Activated B cell treated with CpG ODN at 0.5 μM for 24 hours (primary cell): ENCODE data around the gene ROCK2. TPM values are rescaled to one million over a fixed set of nuclear protein-coding genes. Genes with fewer than 3 reads are reported as not detected.

Experiments used
- ATAC-seq: fragments of 200-7000 bp; cut with Tn5 transposase; one replicate; pipeline ENCODE4 v1.10.0; 2021; ENCODE audit warnings: low read depth, mild to moderate bottlenecking, moderate library complexity
- CTCF ChIA-PET: fragments of 350-600 bp; sonication (Branson Sonifier 250); formaldehyde crosslinking; loops from one replicate; lab custom pipeline; 2021; ENCODE audit warnings: antibody characterized with exemption; lab: Charles Lee
- POLR2A ChIA-PET: fragments of 350-600 bp; sonication (Branson Sonifier 250); formaldehyde crosslinking; loops from one replicate; lab custom pipeline; 2021; ENCODE audit warnings: antibody characterized with exemption; lab: Charles Lee
- DNase-seq: peaks from one replicate; pipeline ENCODE4 v3.0.0; 2022
- H3K27ac Mint-ChIP-seq: one replicate; pipeline ENCODE4 v1.8.0; 2020; ENCODE audit warnings: mixed read lengths
- H3K27me3 Mint-ChIP-seq: one replicate; pipeline ENCODE4 v1.8.0; 2021; ENCODE audit warnings: mixed read lengths
- H3K36me3 Mint-ChIP-seq: one replicate; pipeline ENCODE4 v1.8.0; 2021; ENCODE audit warnings: low read depth, mixed read lengths
- H3K4me1 Mint-ChIP-seq: one replicate; pipeline ENCODE4 v1.8.0; 2021; ENCODE audit warnings: mixed read lengths
- H3K4me3 Mint-ChIP-seq: one replicate; pipeline ENCODE4 v1.8.0; 2020; ENCODE audit warnings: mild to moderate bottlenecking, mixed read lengths
- H3K9me3 Mint-ChIP-seq: one replicate; pipeline ENCODE4 v1.8.0; 2020; ENCODE audit warnings: mixed read lengths
- intact Hi-C: fragments of 100-400 bp; cut with micrococcal nuclease; formaldehyde crosslinking; loops from one replicate; pipeline ENCODE4 v1.15.1; 2024
- total RNA-seq: library from RNA; stranded (reverse); gene quantifications from 2 replicates; pipeline ENCODE4 v1.2.3, GENCODE V29; 2022
- TF ChIP-seq, protein P1 (sequence below): fragments of 200-600 bp; IDR thresholded peaks from one replicate; pipeline ENCODE4 v1.8.0; 2022; ENCODE audit warnings: antibody characterized with exemption, mild to moderate bottlenecking

ROCK2 gene
- total RNA-seq, 1 donor from 2014 or later: 18.8 TPM

DNA sequence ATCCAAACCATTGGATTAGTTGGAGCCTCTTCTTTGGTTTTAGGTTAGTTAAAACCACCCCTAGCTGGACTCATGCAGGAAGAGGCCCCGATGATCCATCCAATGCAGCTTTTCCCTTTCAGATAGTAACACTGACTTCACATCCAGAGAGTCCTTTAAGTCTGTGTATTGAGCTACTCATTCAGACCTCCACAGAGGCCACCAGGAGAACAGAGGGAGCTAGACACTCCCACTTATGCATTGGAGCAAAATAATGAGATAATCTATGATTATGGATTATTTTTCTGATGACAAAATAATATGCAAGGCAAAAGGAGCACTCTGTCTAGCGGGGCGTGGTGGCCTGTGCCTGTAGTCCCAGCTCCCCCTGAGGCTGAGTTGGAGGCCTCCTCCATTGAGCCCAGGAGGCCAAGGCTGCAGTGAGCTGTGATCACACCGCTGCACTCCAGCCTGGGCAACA is 1.6 kb upstream of the ROCK2 start:
- H3K4me3 Mint-ChIP-seq: peak overlapping the region; percentile 86
- peaks cover 2% of the 10 kb centered on the region for H3K36me3 Mint-ChIP-seq
- ChIA-PET CTCF (no interaction called here), POLR2A (interaction anchor here (0.5 to 0.6 kb wide), 2 partner anchors 11 to 406 kb away, joined by 3 read pairs; no protein-coding TSS in a partner anchor)
- H3K27ac Mint-ChIP-seq: peak overlapping the region; percentile 16
- no peaks in the 10 kb centered on the region for H3K9me3 Mint-ChIP-seq
- H3K27me3 Mint-ChIP-seq: no peaks in the 10 kb centered on the region
- DNase-seq: no peak
- intact Hi-C loops: loop anchor here (1.0 to 10.0 kb wide), 3 partner anchors 28 to 1921 kb away; partner anchors contain the start of genes CPSF3, ITGB1BP1 and LPIN1
- ATAC-seq: no peak
- peaks cover 18% of the 10 kb centered on the region for H3K4me1 Mint-ChIP-seq
- TF ChIP-seq, protein P1, sequence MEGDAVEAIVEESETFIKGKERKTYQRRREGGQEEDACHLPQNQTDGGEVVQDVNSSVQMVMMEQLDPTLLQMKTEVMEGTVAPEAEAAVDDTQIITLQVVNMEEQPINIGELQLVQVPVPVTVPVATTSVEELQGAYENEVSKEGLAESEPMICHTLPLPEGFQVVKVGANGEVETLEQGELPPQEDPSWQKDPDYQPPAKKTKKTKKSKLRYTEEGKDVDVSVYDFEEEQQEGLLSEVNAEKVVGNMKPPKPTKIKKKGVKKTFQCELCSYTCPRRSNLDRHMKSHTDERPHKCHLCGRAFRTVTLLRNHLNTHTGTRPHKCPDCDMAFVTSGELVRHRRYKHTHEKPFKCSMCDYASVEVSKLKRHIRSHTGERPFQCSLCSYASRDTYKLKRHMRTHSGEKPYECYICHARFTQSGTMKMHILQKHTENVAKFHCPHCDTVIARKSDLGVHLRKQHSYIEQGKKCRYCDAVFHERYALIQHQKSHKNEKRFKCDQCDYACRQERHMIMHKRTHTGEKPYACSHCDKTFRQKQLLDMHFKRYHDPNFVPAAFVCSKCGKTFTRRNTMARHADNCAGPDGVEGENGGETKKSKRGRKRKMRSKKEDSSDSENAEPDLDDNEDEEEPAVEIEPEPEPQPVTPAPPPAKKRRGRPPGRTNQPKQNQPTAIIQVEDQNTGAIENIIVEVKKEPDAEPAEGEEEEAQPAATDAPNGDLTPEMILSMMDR: no peak

DNA sequence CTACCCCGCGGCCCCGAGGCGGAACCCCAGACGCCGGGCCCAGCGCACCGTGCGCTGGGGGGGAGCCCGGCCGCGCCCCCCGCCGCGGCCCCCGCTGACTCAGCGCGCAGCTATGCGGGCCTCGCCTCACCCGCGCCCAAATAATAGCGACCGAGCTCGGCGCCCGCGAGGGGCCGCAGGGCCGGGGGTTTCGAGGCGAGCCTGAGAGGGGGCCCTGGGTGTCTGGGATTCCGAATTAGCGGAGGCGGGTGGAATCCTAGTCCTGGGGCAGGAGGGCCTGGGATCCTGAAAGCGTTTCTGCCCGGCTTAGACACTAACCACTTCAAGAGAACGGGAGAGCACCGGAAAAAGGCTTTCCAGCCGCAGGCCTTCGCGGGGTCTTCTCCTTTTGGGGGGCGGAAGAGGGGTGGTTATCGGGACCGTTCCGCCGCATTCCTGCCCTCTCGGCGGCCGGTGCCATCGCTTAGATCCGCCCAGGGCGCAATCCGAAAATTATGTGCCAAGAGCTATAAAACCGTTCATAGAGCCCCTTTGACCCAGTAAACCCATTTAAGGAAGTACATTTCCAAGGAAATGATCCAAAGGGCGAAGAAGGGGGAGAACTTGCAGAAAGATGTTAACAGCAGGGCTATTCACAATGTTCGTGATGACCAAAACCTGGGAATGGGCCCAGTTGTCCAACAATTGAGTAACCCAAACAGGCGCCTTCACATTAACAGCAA is 681 bp upstream of the ROCK2 start:
- peaks cover 2% of the 10 kb centered on the region for H3K36me3 Mint-ChIP-seq
- no peaks in the 10 kb centered on the region for H3K27me3 Mint-ChIP-seq
- ChIA-PET CTCF (no interaction called here), POLR2A (interaction anchor here (0.8 to 2.5 kb wide), 6 partner anchors 28 to 532 kb away, joined by 3 to 20 read pairs (median 6); partner anchors contain the start of gene SLC66A3)
- H3K27ac Mint-ChIP-seq: peak overlapping the region; percentile 86
- DNase-seq: peak; percentile 51
- no peaks in the 10 kb centered on the region for H3K9me3 Mint-ChIP-seq
- H3K4me1 Mint-ChIP-seq: peaks cover 23% of the 10 kb centered on the region
- ATAC-seq: peak; percentile 47
- TF ChIP-seq, protein P1: no peak
- peak overlapping the region; percentile 86 for H3K4me3 Mint-ChIP-seq
- intact Hi-C loops: loop anchor here (1.0 to 10.0 kb wide), 7 partner anchors 118 to 1920 kb away; partner anchors contain the start of genes CPSF3, ITGB1BP1, LPIN1 and PDIA6

DNA sequence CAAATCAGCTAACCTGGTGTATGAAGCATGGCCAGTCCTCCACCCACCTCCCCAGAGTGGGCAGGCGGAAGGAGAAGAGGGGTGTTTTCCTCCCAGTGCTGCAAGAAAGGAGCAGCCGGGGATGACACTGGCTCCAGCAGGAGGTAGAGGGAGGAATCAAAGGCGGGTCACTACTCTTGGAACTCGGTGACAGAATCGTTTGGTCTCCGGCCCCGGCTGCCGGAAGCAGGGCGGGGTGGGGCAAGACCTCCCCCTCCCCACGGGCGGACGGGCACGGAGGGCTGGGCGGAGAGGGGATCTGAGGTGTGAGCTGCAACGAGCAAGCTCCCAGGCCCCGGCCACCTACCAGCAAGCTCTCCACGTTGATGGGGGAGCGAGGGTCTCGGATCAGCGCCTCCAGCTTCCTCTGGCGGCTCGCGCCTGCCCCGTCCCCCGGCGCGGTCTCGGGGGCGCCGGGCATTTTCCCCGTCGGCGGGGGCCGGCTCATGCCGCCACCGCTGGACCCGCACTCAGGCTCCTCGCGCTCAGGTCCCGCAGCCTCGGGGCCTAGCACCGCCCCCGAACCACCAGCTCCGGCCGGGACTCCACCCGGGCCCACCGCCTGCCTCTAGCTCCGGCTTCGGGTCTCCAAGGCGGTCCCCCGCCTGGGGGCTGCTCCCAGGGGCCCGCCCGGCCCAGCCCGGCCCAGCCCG is 640 bp downstream of the ROCK2 start:
- H3K4me1 Mint-ChIP-seq: peaks cover 32% of the 10 kb centered on the region
- no peaks in the 10 kb centered on the region for H3K9me3 Mint-ChIP-seq
- ATAC-seq: peak; percentile 32
- ChIA-PET POLR2A (interaction anchor here (1.0 to 2.5 kb wide), 6 partner anchors 9 to 211 kb away, joined by 4 to 20 read pairs (median 6); partner anchors contain the start of gene SLC66A3), CTCF (interaction anchor here (1.1 to 1.2 kb wide), 2 partner anchors 24 to 211 kb away, joined by 3 to 4 read pairs; a partner anchor contains a TSS)
- peaks cover 2% of the 10 kb centered on the region for H3K36me3 Mint-ChIP-seq
- TF ChIP-seq, protein P1: no peak
- H3K4me3 Mint-ChIP-seq: peak overlapping the region; percentile 99
- peak overlapping the region; percentile 84 for H3K27ac Mint-ChIP-seq
- H3K27me3 Mint-ChIP-seq: no peaks in the 10 kb centered on the region
- intact Hi-C loops: loop anchor here (1.0 to 10.0 kb wide), 8 partner anchors 8 to 1919 kb away; partner anchors contain the start of genes CPSF3, ITGB1BP1, LPIN1 and PDIA6
- DNase-seq: peak; percentile 42

DNA sequence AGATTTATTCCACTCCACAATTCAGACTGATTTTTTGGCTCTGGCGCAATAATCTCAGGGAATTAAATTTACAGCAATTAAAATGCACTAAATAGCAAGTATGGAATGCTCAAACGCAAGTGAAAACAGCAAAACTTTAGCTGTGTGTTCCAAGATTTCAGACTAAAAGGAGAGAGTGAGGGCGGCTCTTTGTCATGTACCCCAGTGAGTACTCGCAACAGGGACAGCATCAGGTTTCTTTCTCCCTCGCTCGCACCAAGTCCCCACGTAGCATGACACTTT is 1.1 kb downstream of the ROCK2 start:
- intact Hi-C loops: loop anchor here (1.0 to 10.0 kb wide), 6 partner anchors 8 to 1919 kb away; partner anchors contain the start of genes CPSF3, ITGB1BP1, LPIN1 and TRIB2
- TF ChIP-seq, protein P1: no peak
- Mint-ChIP-seq H3K9me3 (no peaks in the 10 kb centered on the region), H3K4me3 (peak overlapping the region; percentile 99), H3K27ac (peak overlapping the region; percentile 84), H3K36me3 (peaks cover 2% of the 10 kb centered on the region), H3K27me3 (no peaks in the 10 kb centered on the region), H3K4me1 (peaks cover 36% of the 10 kb centered on the region)
- DNase-seq (no peak), ATAC-seq (no peak)
- CTCF ChIA-PET: interaction anchor here (1.2 kb wide), 1 partner anchor 23 kb away, joined by 3 read pairs; no protein-coding TSS in a partner anchor
- POLR2A ChIA-PET: interaction anchor here (1.0 to 2.5 kb wide), 6 partner anchors 8 to 210 kb away, joined by 4 to 20 read pairs (median 6); partner anchors contain the start of gene SLC66A3
